Activated gamma-delta T cell treated with Interleukin-2 at 50 U/mL for 16 hours (primary cell): Measurements from ENCODE around the gene PRSS53.
"Not testable (repeated sequence)": the region's sequence is repeated elsewhere in the genome, so short reads cannot be mapped to it uniquely, and the experiment has no call there.

Experiments
- DNase-seq: peaks from one replicate; pipeline ENCODE4 v3.0.0-alpha.2; 2020

Gene PRSS53

GRCh38 chr16:31088459-31089183 lies at the start of gene PRSS53:
PRSS53 (minus strand) TSS chr16:31088943; CDS start chr16:31088809, 134 bp downstream.
- no peak for DNase-seq

DNA sequence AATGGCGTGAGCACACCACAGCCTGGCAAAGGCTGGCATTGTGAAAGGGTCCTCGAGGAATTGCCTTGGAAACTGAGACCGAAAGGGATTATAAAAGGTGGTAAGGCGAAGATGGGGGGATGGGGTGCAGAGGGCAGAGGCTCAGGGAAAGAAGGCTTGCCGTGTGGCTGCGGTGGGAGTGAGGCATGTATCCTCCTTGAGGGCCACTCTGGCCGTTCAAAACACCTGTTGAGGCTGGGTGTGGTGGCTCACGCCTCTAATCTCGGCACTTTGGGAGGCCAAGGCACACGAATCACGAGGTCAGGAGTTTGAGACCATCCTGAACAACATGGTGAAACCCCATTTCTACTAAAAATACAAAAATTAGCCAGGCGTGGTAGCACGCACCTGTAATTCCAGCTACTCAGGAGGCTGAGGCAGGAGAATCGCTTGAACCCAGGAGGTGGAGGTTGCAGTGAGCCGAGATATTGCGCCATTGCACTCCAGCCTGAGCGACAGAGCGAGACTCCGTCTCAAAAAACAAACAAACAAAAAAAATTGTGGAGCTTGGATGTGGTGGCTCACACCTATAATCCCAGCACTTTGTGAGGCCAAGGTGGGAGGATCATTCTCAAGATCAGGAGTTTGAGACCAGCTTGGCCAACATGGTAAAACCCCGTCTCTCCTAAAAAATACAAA lies 48.2 kb upstream of the PRSS53 start:
- DNase-seq = not testable (repeated sequence)

GRCh38 chr16:31136287-31136662 lies 47.5 kb upstream of the PRSS53 start:
- DNase-seq = no peak

- no peak for DNase-seq
Measured at GRCh38 chr16:31135535-31136286, 47.0 kb upstream of the PRSS53 start, which contains the start of gene PRSS8. PRSS8 (minus strand) TSS chr16:31135727; CDS start chr16:31135498, 229 bp downstream.

GRCh38 chr16:31134625-31135534 lies 46.1 kb upstream of the PRSS53 start:
- DNase-seq = no peak

DNA sequence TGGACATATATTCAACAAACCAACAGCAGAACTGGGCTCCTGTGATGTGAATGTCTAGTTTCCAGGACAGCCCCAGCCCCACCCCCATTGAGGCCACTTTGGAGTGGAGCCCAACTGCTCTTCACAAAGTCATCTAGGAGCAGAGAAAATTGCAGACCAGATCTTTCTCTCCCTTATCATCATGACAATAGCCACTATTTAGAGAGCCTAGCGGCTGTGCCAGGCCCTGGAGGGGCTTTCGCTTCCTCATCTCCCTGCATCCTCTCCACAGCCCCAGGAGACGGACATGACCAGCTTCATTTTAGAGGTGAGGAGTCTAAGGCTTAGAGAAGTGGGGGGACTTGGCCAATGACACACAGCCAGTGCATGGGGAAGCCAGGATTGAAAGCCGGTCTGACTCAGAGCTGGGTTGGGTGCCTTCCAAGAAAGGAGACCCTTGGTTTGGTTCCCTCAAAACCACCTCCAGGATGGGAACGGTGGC lies 45.4 kb upstream of the PRSS53 start:
- DNase-seq = no peak

DNA sequence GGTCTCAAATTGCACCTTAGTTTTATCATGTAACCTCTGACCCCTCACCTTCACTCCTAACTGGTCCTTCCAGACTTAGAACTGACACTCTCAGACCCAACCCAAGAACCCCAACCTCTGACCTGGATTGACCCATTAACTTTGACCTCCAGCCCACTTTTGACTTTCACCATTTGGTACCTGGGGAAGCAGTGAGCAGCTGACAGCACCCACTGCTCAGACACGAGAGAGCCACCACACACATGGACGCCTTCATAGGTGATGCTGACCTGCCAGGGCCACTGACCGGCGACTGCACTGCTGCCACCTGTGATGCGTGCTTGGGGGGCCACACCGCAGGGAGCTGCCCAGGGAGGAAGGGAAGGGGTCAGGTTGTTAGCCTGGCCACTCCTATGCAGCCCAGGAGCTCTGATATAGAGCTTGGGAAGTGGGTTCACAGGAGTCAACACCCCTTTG lies 44.3 kb upstream of the PRSS53 start:
- no peak for DNase-seq

DNA sequence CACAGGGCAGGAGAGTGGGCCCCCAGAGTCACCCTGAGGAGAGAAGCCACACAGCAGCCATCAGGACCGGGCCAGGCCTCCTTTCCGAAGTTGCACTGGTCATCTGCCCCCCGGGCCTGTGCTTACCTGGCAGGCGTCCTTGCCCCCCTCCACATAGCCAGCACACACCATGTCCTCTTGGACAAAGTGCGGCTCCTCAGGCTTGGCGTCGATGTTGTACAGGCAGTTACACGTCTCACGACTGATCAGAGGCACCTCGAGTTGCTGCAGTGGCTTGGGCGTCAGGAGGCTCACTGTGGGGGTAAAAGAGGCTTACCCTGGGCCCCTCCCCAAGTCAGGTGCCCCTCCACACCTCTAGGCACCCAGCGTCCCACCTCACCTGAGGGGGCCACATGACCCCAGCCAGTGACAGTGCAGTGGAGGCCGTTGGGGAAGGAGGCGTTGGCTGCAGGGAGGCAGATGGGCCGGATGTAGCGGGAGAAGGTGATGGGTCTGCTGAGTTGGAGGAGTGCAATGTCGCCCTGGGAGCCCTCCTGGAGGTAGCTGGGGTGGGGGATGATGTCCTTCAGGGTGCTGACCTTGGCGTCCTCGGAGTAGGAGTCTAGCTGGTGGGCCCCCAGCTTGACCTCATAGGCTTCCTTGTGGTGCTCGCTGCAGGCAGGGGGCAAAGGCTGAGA lies 43.7 kb upstream of the PRSS53 start:
- DNase-seq = no peak

DNA sequence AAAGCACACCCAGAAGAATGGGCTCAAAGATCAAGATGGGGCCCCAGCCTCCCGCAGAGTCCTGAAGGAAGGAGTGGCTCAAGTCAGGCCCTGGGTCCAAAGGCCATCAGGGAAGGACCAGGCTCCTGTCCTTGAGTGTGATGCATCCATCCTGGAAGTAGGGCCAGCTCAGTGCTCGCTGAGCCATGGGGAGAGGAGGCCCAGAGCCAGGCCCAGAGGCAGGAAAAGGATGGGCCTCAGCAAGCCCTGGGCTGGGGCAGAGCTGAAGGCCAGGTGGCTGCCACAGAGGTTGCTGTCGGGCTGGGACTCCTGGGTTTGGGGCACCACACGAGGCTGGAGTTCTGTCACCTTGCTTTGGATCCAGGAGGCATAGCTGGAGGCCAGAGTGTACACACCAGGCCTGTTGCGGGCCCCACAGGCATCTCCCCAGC lies 43.1 kb upstream of the PRSS53 start:
- no peak for DNase-seq

DNA sequence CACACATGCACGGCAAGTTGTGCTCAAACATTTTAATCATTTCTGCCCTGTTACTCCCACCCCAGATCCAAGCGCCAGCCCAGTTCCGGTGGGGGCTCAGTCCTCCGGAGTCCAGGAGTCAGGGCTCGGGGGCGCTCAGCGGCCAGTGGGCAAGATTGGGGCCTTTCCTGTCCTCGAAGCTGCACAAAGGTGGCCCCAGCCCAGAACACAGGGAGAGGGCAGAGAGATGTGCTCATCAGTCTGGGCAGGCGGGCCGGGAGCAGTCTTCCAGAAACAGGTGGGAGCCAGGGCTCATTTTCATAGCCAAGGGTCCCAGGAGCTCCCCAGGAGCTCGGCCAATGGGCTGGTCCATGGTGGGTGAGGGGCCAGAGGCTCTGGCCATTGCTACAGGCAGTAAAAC lies 42.7 kb upstream of the PRSS53 start:
- no peak for DNase-seq

- DNase-seq = no peak
Measured at GRCh38 chr16:31130899-31131298, 42.2 kb upstream of the PRSS53 start.

DNA sequence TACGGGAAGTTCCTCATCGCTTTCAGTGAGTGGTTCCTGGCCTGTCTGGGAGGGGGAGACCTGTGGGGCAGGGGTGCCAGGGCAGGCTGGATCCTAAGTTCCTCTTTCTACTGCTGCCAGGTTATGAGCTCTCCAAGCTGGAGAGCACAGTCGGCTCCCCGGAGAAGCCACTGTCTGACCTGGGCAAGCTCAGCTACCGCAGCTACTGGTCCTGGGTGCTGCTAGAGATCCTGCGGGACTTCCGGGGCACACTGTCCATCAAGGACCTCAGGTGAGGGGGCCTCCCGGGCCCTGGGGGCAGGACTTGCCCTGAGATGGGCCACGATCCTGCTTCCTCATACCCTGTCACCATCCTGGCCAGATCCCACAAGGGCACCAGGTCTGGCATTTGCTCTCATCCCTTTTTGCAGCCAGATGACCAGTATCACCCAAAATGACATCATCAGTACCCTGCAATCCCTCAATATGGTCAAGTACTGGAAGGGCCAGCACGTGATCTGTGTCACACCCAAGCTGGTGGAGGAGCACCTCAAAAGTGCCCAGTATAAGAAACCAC lies 41.7 kb upstream of the PRSS53 start:
- no peak for DNase-seq

- no peak for DNase-seq
Measured at GRCh38 chr16:31129568-31130335, 41.0 kb upstream of the PRSS53 start.

GRCh38 chr16:31128711-31129567 lies 40.2 kb upstream of the PRSS53 start:
- DNase-seq = no peak

DNA sequence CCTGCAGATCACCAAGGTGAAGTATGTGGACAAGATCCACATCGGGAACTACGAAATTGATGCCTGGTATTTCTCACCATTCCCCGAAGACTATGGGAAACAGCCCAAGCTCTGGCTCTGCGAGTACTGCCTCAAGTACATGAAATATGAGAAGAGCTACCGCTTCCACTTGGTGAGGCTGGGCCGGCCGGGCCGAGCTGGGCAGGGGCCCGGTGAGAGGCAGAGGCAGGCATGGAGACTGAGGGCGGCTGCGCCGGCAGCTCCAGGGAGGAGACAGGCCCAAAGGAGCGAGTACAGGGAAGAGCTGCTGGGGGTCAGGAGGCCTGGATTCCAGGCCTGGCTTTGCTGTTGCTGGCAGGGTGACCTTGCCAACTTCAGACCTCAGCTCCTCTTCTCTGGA lies 38.4 kb upstream of the PRSS53 start:
- DNase-seq = no peak

- DNase-seq = no peak
Measured at GRCh38 chr16:31125844-31126243, 37.1 kb upstream of the PRSS53 start.

- no peak for DNase-seq
Measured at GRCh38 chr16:31120129-31120528, 31.4 kb upstream of the PRSS53 start.

GRCh38 chr16:31118223-31119155 lies 29.7 kb upstream of the PRSS53 start:
- DNase-seq = no peak
